GM12878 (cell line): ENCODE results near the gene EPB42. TPM values are rescaled to one million over a fixed set of nuclear protein-coding genes. Genes with fewer than 3 reads are reported as not detected.

ENCODE experiments used
- ATAC-seq: fragments of 200-7000 bp; cut with Tn5 transposase; 3 replicates; pipeline ENCODE4 v1.9.1; 2020; ENCODE audit warnings: mild to moderate bottlenecking, moderate library complexity
- BruUV-seq: library from RNA; stranded (reverse); fragments of 400-500 nt; replicated peaks from 2 replicates; lab custom pipeline; 2021; lab: Mats Ljungman, UMichigan
- CTCF ChIA-PET: fragments of 300-600 bp; sonication (Branson Sonifier 250); formaldehyde crosslinking; extraction: SDS; loops from one replicate; lab custom pipeline; 2021; ENCODE audit warnings: inconsistent platforms; lab: Yijun Ruan, JAX
- POLR2A ChIA-PET: fragments of 350-600 bp; formaldehyde crosslinking; extraction: SDS; loops from one replicate; lab custom pipeline; 2021; ENCODE audit warnings: inconsistent platforms; lab: Charles Lee
- RAD21 ChIA-PET: fragments of 300-600 bp; sonication (Branson Sonifier 250); formaldehyde crosslinking; loops from one replicate; lab custom pipeline; 2023; ENCODE audit warnings: antibody characterized with exemption; ENCODE audit not compliant: unreplicated experiment; lab: Charles Lee
- SMC1A ChIA-PET: fragments of 300-600 bp; sonication (Branson Sonifier 250); formaldehyde crosslinking; loops from one replicate; lab custom pipeline; 2023; ENCODE audit not compliant: unreplicated experiment, uncharacterized antibody; lab: Charles Lee
- DNase-seq: peaks from one replicate; pipeline ENCODE4 v3.0.0-alpha.2; 2011; ENCODE audit warnings: low read depth, low spot score
- FAIRE-seq: peaks from 3 replicates; lab custom pipeline; 2011; peaks lifted over from hg19 to GRCh38; lab: Jason Lieb, UNC
- H2AFZ ChIP-seq: 2 replicates; pipeline ENCODE4 v1.6.0; 2011; ENCODE audit warnings: low read depth, low read length, control low read depth; ENCODE audit not compliant: control insufficient read depth
- H3K27ac ChIP-seq: 2 replicates; pipeline ENCODE4 v1.5.1; 2011; ENCODE audit warnings: control low read depth; ENCODE audit not compliant: control insufficient read depth, insufficient read depth
- H3K27me3 ChIP-seq, 2 experiments: replicated peaks in 1 of 2; 2 replicates each; pipeline versions ENCODE4 v1.6.0 to v1.6.1; 2011; ENCODE audit warnings: low read length in 1 of 2; ENCODE audit not compliant: control insufficient read depth in 2 of 2, insufficient read depth in 2 of 2
- H3K36me3 ChIP-seq, 2 experiments: 2 replicates each; pipeline ENCODE4 v1.5.1; 2011; ENCODE audit warnings: low read length in 1 of 2; ENCODE audit not compliant: control insufficient read depth in 2 of 2, insufficient read depth in 2 of 2
- H3K4me1 ChIP-seq: 2 replicates; pipeline ENCODE4 v1.6.1; 2011; ENCODE audit warnings: mild to moderate bottlenecking, low read length, moderate library complexity, mixed read lengths; ENCODE audit not compliant: control insufficient read depth, insufficient read depth
- H3K4me2 ChIP-seq: 2 replicates; pipeline ENCODE4 v1.6.0; 2011; ENCODE audit warnings: control low read depth; ENCODE audit not compliant: control insufficient read depth, insufficient read depth
- H3K4me3 ChIP-seq: fragments of 200-600 bp; sonication (generic); 2 replicates; pipeline ENCODE4 v1.5.1; 2016
- H3K79me2 ChIP-seq: 2 replicates; pipeline ENCODE4 v1.6.0; 2011; ENCODE audit warnings: low read length; ENCODE audit not compliant: control insufficient read depth, insufficient read depth
- H3K9ac ChIP-seq: 2 replicates; pipeline ENCODE4 v1.8.0; 2011; ENCODE audit warnings: low read length, control low read depth, mixed read lengths; ENCODE audit not compliant: control insufficient read depth, insufficient read depth
- H3K9me3 ChIP-seq: replicated peaks from 3 replicates; pipeline ENCODE4 v1.5.1; 2011; ENCODE audit warnings: mild to moderate bottlenecking, low read length; ENCODE audit not compliant: control insufficient read depth, insufficient read depth
- H4K20me1 ChIP-seq: 2 replicates; pipeline ENCODE4 v1.6.0; 2011; ENCODE audit not compliant: control insufficient read depth, insufficient read depth
- CREB1 ChIP-seq: IDR thresholded peaks from 2 replicates; pipeline ENCODE4 v1.6.1; 2012; ENCODE audit warnings: low read depth, mild to moderate bottlenecking, inconsistent platforms
- FOXM1 ChIP-seq: IDR thresholded peaks from 2 replicates; pipeline ENCODE4 v1.6.1; 2012; ENCODE audit warnings: low read depth, mild to moderate bottlenecking, inconsistent platforms, low read length, moderate library complexity
- SMAD5 ChIP-seq: IDR thresholded peaks from 2 replicates; pipeline ENCODE4 v1.6.1; 2016; ENCODE audit warnings: antibody characterized with exemption, low read depth
- SUZ12 ChIP-seq: fragments of 200-600 bp; sonication (generic); IDR thresholded peaks from one replicate; pipeline ENCODE4 v1.6.1; 2018; ENCODE audit warnings: antibody characterized with exemption, mild to moderate bottlenecking; ENCODE audit not compliant: unreplicated experiment
- ZBTB4 ChIP-seq: fragments of 450-650 bp; formaldehyde crosslinking; IDR thresholded peaks from 2 replicates; pipeline ENCODE4 v1.4.0; 2022; ENCODE audit warnings: mild to moderate bottlenecking, moderate library complexity
- WGBS: methylation state at CpG from one replicate; pipeline ENCODE4 v1.1.6; 2016; ENCODE audit warnings: low lambda C conversion rate; ENCODE audit not compliant: insufficient replicate concordance, insufficient coverage; ENCODE audit errors: missing lambda C conversion rate; 5-methylcytosine and 5-hydroxymethylcytosine counted together
- in situ Hi-C: fragments of 300-500 bp; cut with MboI; formaldehyde crosslinking; loops from 9 replicates; pipeline ENCODE4 v1.14.3; 2018; ENCODE audit warnings: mixed read lengths
- intact Hi-C: fragments of 100-400 bp; cut with micrococcal nuclease; formaldehyde crosslinking; loops from one replicate; pipeline ENCODE4 v1.14.2; 2022; ENCODE audit not compliant: unreplicated experiment
- polyA plus RNA-seq, 11 experiments: library from polyadenylated mRNA; depleted of rRNA in 4 of 11; unstranded in 6 of 11; stranded (reverse) in 5 of 11; fragments of >200 nt; fragmentation: Nextera tagmentation in 4 of 11; fragmentation: Illumina TruSeq in 1 of 11; extraction: Ambion mirVana in 4 of 11; extraction: Trizol in 1 of 11; gene quantifications; 1 replicate in 1 of 11; 2 replicates in 10 of 11; pipeline versions ENCODE4 v1.2.1 to v1.2.3, GENCODE V29; 2011 to 2016; ENCODE audit warnings: inconsistent platforms in 2 of 11, missing spikeins in 2 of 11, low read depth in 1 of 11
- total RNA-seq, 4 experiments: library from RNA; depleted of rRNA in 3 of 4; stranded (reverse); fragments of >200 nt in 3 of 4; fragmentation: Illumina TruSeq in 1 of 4; extraction: Trizol in 1 of 4; gene quantifications; 2 replicates each; pipeline versions ENCODE4 v1.2.1 to v1.2.3, GENCODE V29; 2013 to 2021

EPB42 gene
- total and polyA plus RNA-seq, 10 of the 15 experiments (the other 5 are each of a cell fraction or from before 2014, with no cell fraction given), result not detected

GRCh38 chr15:43244092-43244491, 23.3 kb upstream of the EPB42 start:
- in situ Hi-C loops, result no loop called here
- Histone ChIP-seq H3K4me3 (no peak overlapping the region), H3K4me1 (peaks cover 23% of the 10 kb centered on the region), H4K20me1 (no peaks in the 10 kb centered on the region), H2AFZ (no peak overlapping the region), H3K27ac (no peak overlapping the region), H3K27me3 (no peaks in the 10 kb centered on the region)
- CTCF ChIA-PET, result interaction anchor here (1.1 to 1.9 kb wide), 4 partner anchors 10 to 41 kb away, joined by 3 to 7 read pairs (median 5); no protein-coding TSS in a partner anchor
- DNase-seq, result no peak
- no peak for TF ChIP-seq ZBTB4 (CRISPR knock-in tag)
- TF ChIP-seq FOXM1, result no peak
- no peak for TF ChIP-seq SUZ12
- TF ChIP-seq CREB1, result no peak
- TF ChIP-seq SMAD5, result no peak
- TF ChIP-seq, all 136 proteins: peak for 0
- intact Hi-C loops, result no loop called here
- Histone ChIP-seq H3K36me3 (no peaks in the 10 kb centered on the region), H3K9ac (no peak overlapping the region), H3K9me3 (no peaks in the 10 kb centered on the region), H3K79me2 (no peaks in the 10 kb centered on the region), H3K4me2 (no peak overlapping the region)
- ChIA-PET SMC1A (interaction anchor here (1.7 kb wide), 3 partner anchors 18 to 24 kb away, joined by 6 to 7 read pairs (median 6); partner anchors contain the start of gene TGM5), POLR2A (interaction anchor here (1.4 kb wide), 1 partner anchor 9 kb away, joined by 6 read pairs; no protein-coding TSS in a partner anchor), RAD21 (interaction anchor here (1.6 kb wide), 1 partner anchor 19 kb away, joined by 4 read pairs; no protein-coding TSS in a partner anchor)
- BruUV-seq, result no TSS peak
- no peak for ATAC-seq
- 78% methylated on average over 4 of the region's 4 CpGs for WGBS
- no peak for FAIRE-seq
